Sciatic nerve (tissue), 2 donors: ENCODE measurements around the gene GPR149. TPM values are rescaled to one million over a fixed set of nuclear protein-coding genes. Genes with fewer than 3 reads are reported as not detected.
"Not testable (repeated sequence)": the region's sequence is repeated elsewhere in the genome, so short reads cannot be mapped to it uniquely, and the experiment has no call there.

Source experiments
- ATAC-seq: fragments of 200-7000 bp; cut with Tn5 transposase; one replicate; pipeline ENCODE4 v1.9.1; 2020; ENCODE audit warnings: mild to moderate bottlenecking, moderate library complexity
- DNase-seq: peaks from one replicate; pipeline ENCODE4 v3.0.0-alpha.2; 2020; ENCODE audit warnings: low spot score
- intact Hi-C: fragments of 100-400 bp; cut with DNase I; formaldehyde crosslinking; loops from one replicate; pipeline ENCODE4 v1.14.2; 2022
- total RNA-seq: library from RNA; stranded (reverse); fragmentation: NEBNext Ultra II Directional; extraction: Animal tissue kit (Norgen Biotek cat#: 25700); gene quantifications from one replicate; pipeline ENCODE4 v1.2.1, GENCODE V29; 2021
- donor health status: DM: no; HTN: no; CAD: no.
- donor health status: DM: no; HTN: no; CAD: no.

GPR149 gene, protein sequence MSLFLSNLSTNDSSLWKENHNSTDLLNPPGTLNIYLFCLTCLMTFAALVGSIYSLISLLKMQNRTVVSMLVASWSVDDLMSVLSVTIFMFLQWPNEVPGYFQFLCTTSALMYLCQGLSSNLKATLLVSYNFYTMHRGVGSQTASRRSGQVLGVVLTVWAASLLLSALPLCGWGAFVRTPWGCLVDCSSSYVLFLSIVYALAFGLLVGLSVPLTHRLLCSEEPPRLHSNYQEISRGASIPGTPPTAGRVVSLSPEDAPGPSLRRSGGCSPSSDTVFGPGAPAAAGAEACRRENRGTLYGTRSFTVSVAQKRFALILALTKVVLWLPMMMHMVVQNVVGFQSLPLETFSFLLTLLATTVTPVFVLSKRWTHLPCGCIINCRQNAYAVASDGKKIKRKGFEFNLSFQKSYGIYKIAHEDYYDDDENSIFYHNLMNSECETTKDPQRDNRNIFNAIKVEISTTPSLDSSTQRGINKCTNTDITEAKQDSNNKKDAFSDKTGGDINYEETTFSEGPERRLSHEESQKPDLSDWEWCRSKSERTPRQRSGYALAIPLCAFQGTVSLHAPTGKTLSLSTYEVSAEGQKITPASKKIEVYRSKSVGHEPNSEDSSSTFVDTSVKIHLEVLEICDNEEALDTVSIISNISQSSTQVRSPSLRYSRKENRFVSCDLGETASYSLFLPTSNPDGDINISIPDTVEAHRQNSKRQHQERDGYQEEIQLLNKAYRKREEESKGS
- total RNA-seq: not detected

DNA sequence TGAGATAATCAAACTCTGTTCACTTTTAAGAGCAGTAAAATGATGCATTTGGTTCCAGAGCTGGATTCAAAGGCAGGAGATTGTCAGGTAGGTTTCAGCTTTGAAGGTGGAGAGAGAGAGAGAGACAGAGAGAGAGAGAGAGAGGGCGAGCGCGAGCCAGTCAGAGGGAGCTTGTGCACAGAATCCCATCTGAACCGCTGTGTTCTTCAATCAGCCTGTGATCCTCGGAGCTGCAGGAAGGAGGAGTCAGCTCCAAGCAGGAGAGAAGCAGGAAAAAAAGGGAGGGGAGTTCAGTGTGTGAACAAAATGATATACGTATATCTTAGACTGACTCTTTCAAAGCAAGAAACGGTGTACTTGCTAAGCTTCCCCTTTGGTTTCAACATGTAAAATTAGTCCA lies at the start of gene GPR149:
Gene GPR149 (minus strand): TSS at position 177 of the 400 bp plus-strand sequence. CDS start 575 bp downstream, outside the sequence.
- DNase-seq (no peak), ATAC-seq (no peak)
- intact Hi-C loops: no loop called here

DNA sequence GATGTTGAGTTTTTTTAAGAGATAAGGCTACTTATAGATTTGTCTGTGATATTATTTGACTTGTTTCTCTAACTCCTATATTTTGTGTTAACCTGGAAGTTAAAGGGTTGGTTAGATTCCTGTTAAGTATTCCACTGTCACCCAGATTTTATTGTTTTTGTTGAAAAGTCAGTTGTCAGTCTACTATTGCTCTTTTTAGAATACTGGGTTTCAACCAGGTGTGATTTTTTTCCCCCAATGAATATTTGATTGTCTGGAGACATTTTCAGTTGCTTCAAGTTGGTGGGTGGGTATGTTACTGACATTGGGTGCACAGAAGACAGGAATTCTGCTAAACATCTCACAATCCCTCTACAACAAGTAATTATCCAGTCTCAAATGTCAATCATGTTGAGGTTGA lies 43.8 kb upstream of the GPR149 start:
- DNase-seq (no peak), ATAC-seq (no peak)
- intact Hi-C loops: no loop called here

DNA sequence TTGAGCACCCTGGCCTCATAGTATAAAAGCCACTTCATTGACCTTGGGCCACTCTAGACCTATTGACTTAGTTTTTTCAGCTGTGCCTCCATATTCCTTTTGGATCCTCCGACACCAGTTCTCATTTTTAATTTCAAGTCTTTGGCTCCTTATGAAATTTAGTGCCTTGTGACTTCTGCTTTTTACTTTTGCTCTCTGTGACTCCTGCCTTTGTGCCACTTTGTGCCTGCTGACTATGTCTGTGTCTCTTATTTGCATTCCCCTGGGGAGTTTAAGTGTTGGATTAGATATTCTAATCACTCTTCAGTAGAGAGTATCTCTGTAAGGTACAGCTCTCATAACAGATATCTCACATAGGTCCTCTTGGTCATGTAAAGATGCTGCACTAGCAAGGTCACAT lies 39.6 kb upstream of the GPR149 start:
- no peak for DNase-seq
- intact Hi-C loops: no loop called here
- ATAC-seq: no peak

DNA sequence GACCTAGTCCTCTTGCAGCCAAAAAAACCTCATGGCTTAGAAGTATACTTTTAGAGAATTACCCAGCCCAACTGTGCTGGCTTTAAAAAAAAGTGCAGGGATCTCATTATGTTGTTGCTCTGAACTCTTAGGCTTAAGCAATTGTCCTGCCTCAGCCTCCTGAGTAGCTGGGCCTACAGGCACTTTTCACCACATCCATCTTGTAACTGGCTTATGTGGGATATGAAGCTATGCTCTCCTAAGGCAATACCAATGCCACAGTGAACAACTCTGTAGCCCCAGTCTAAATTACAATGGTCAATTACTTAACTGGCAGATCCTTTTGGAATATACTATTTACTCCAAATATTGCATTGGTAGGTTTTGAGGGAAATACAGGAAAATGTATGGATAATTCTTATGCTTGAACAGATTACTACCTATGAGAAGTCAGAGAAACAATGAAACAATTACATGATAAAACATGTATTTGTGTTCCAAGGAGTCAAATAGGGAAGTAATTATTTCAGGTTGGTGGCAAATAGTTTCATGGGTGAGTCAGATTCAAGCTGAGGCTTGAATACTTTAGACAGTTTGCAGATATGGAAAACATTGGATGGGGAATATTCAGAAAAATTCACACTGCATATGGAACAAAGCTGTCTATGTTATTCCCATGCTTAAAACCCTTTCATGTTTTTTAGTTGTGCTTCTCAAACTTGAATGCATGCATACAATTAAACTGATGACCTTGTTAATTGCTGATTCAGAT lies 34.6 kb upstream of the GPR149 start:
- intact Hi-C loops: no loop called here
- DNase-seq (no peak), ATAC-seq (no peak)

DNA sequence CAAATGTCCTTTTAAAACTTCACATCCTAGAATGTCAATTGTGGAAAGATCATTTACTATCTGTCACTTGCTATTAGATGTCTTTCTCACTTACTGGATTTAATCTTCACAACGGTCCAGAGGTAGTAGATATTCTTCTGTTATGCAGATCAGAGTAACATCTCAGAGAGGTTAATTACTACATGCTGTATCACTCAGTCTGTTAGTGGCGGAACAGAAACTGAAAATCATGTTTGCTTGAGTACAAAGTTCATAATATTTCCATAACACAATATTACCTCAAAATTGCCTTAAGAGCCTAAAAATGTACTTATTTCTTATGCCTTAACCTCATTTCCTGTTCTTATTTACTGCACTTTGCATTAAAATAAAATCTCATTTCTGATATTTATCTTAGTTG lies 28.6 kb upstream of the GPR149 start:
- intact Hi-C loops: no loop called here
- DNase-seq: no peak
- ATAC-seq: no peak

DNA sequence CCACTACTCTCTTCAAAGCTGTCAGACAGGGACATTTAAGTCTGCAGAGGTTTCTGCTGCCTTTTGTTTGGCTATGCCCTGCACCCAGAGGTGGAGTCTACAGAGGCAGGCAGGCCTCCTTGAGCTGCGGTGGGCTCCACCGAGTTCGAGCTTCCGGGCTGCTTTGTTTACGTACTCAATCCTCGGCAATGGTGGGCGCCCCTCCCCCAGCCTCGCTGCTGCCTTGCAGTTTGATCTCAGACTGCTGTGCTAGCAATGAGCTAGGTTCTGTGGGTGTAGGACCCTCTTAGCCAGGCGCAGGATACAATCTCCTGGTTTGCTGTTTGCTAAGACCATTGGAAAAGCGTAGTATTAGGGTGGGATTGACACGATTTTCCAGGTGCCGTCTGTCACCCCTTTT lies 9.1 kb upstream of the GPR149 start:
- ATAC-seq, DNase-seq, intact Hi-C loops: not testable (repeated sequence)

DNA sequence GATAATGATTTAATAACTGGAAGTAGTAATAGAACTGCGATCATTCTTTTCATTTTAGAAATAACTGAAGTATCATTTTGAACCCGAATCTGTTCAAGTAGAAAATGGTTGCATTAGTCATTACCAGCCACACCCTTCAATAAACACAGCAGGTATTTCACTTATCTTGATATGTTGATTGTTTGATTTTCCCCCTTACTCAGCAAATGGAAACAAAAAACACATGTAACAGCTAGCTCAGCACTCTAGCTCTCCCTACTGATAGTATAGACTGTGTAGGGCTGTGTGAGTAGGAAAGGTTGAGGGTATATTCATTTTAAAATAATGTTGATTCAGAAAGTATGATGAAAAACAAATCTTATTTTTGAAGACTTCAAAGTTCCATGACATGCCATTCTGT lies 1.1 kb upstream of the GPR149 start:
- ATAC-seq (no peak), DNase-seq (no peak)
- intact Hi-C loops: no loop called here

GRCh38 chr3:154428286-154429206 lies 1.4 kb downstream of the GPR149 start:
- no peak for DNase-seq
- peak; percentile 46 for ATAC-seq
- intact Hi-C loops: no loop called here

GRCh38 chr3:154427685-154428285 lies 2.2 kb downstream of the GPR149 start:
- ATAC-seq (no peak), DNase-seq (no peak)

DNA sequence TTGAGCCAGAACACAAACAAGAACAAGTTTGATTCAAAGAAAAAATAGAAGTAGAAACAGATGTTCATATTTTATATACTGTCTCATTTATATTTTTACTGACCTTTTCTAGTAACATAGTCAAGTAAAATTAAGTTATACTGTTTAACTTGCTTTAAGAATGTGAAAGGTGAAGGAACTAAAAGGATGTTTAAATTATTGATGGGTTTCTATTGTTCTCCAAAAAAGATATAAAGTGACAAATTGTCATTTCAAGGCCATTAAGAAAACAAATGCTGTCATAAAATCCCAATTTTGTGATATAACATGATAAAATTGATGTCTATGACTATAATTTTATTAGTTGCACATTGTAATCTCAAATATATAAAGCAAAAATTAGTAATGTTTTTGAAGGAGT lies 7.3 kb downstream of the GPR149 start:
- intact Hi-C loops: no loop called here
- DNase-seq (no peak), ATAC-seq (no peak)

More at GRCh38 chr3:154427685-154428285, 2.2 kb downstream of the GPR149 start:
- intact Hi-C loops: no loop called here

- ATAC-seq (no peak), DNase-seq (no peak)
- intact Hi-C loops: no loop called here
Observed at GRCh38 chr3:154421083-154421482, 8.9 kb downstream of the GPR149 start.

- ATAC-seq (no peak), DNase-seq (no peak)
- intact Hi-C loops: no loop called here
Observed at GRCh38 chr3:154398084-154398967, 31.7 kb downstream of the GPR149 start.

DNA sequence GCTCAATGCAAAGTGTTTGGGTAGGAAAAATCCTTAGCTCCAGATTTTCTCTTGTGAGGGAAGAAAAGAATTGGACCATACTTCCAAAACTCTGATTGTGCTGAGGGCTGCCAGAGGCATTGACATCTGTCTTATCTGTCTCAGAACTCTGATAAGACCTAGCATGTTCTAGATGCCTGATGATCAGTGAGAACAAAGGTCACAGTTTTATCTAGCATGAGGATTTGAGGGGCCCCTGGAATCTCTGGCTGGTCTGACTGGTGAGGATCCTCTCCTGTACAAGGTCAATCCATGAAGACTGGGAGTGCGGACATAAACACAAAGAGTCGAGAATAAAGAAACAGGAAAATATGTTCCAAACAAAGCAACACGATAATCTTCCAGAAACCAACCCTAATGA lies 40.1 kb downstream of the GPR149 start:
- ATAC-seq (no peak), DNase-seq (no peak)
- intact Hi-C loops: no loop called here

DNA sequence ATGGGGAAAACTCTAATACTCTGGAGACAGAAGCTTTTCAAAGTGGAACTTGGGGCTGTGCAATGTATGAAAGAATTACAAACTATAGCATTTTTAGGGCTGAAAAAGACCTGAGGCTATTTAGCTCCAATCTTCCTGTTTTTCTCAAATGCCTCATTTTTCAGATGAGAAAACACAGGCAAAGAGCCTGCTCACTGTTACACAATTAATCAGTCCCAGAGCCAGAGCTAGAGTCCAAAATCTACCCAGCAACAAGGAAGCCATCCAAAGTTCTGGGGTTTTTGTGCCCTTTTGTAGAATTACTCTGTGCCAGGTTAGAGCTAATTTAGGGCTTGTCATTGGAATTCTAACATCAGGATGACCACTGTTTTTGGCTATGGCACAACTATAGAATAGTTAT lies 45.5 kb downstream of the GPR149 start:
- ATAC-seq: no peak
- no peak for DNase-seq
- intact Hi-C loops: no loop called here

GRCh38 chr3:154378311-154378710 lies 51.7 kb downstream of the GPR149 start:
- intact Hi-C loops: no loop called here

DNA sequence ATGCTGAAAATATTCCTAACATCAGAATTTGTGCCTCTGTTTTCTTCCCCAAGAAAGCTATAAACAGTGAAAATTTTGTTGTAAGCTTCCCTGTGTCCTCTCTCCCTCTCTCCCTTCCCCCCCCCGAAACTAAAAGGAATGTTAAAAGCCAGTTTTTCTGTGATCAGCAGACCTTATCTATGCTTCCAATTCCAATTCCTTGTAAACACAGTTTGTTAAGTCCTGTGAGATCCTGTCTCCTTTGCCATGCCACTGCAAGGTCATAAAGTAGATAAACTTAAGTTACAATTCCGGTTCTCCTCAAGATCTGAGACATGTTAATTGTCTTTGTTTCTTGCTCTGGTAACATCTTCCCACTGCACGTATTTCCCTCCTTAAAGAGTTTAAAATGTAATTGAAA lies 62.8 kb downstream of the GPR149 start:
- intact Hi-C loops: no loop called here
- ATAC-seq (no peak), DNase-seq (no peak)

More at GRCh38 chr3:154378311-154378710, 51.7 kb downstream of the GPR149 start:
- ATAC-seq: no peak
- DNase-seq: no peak

- no peak for ATAC-seq
Observed at GRCh38 chr3:154364849-154365248, 65.1 kb downstream of the GPR149 start.

More at GRCh38 chr3:154364849-154365248, 65.1 kb downstream of the GPR149 start:
- DNase-seq: no peak
- intact Hi-C loops: no loop called here
